Smooth muscle cell (in vitro differentiated cells): Measurements from ENCODE around the gene DNAJC3. TPM values are rescaled to one million over a fixed set of nuclear protein-coding genes. Genes with fewer than 3 reads are reported as not detected.

Experiments
- DNase-seq: peaks from one replicate; lab custom pipeline; 2025; ENCODE audit not compliant: unreplicated experiment; lab: John Stamatoyannopoulos, UW
- H2AFZ ChIP-seq: fragments of 200-600 bp; sonication (generic); 2 replicates; pipeline ENCODE4 v1.6.0; 2016; ENCODE audit warnings: antibody characterized with exemption, low read depth, mild to moderate bottlenecking
- H3F3A ChIP-seq: fragments of 200-600 bp; sonication (generic); 2 replicates; pipeline ENCODE4 v1.6.0; 2017; ENCODE audit warnings: antibody characterized with exemption, low read depth
- H3K27ac ChIP-seq: fragments of 200-600 bp; sonication (generic); 2 replicates; pipeline ENCODE4 v1.5.1; 2016; ENCODE audit warnings: low read depth, mild to moderate bottlenecking
- H3K27me3 ChIP-seq: fragments of 200-600 bp; sonication (generic); 2 replicates; pipeline ENCODE4 v1.6.1; 2016; ENCODE audit warnings: low read depth, mild to moderate bottlenecking
- H3K36me3 ChIP-seq: fragments of 200-600 bp; sonication (generic); 2 replicates; pipeline ENCODE4 v1.5.1; 2016; ENCODE audit warnings: low read depth
- H3K4me1 ChIP-seq: fragments of 200-600 bp; sonication (generic); 2 replicates; pipeline ENCODE4 v1.5.1; 2016; ENCODE audit warnings: low read depth
- H3K4me2 ChIP-seq: fragments of 200-600 bp; sonication (generic); 2 replicates; pipeline ENCODE4 v1.6.0; 2016; ENCODE audit warnings: mild to moderate bottlenecking
- H3K4me3 ChIP-seq: fragments of 200-600 bp; sonication (generic); 2 replicates; pipeline ENCODE4 v1.5.1; 2016; ENCODE audit warnings: mild to moderate bottlenecking
- H3K79me2 ChIP-seq: fragments of 200-600 bp; sonication (generic); 2 replicates; pipeline ENCODE4 v1.6.0; 2016; ENCODE audit warnings: low read depth, mild to moderate bottlenecking
- H3K9ac ChIP-seq: fragments of 200-600 bp; sonication (generic); 2 replicates; pipeline ENCODE4 v1.6.0; 2016; ENCODE audit warnings: low read depth
- H3K9me3 ChIP-seq: fragments of 200-600 bp; sonication (generic); replicated peaks from 2 replicates; pipeline ENCODE4 v1.5.1; 2016; ENCODE audit warnings: low read depth
- H4K20me1 ChIP-seq: fragments of 200-600 bp; sonication (generic); 2 replicates; pipeline ENCODE4 v1.6.0; 2016; ENCODE audit warnings: low read depth
- WGBS: methylation state at CpG from one replicate; pipeline ENCODE4 v1.1.7; 2016; ENCODE audit warnings: low lambda C conversion rate; 5-methylcytosine and 5-hydroxymethylcytosine counted together
- polyA plus RNA-seq: library from polyadenylated mRNA; unstranded; fragments of >200 nt; fragmentation: Nextera tagmentation; extraction: Ambion mirVana; gene quantifications from 2 replicates; pipeline ENCODE4 v1.2.1, GENCODE V29; 2016
- total RNA-seq: library from RNA; depleted of rRNA; stranded (reverse); fragments of >200 nt; gene quantifications from 2 replicates; pipeline ENCODE4 v1.2.3, GENCODE V29; 2014
- TF ChIP-seq, protein P1 (sequence below): fragments of 200-600 bp; sonication (generic); IDR thresholded peaks from 2 replicates; pipeline ENCODE4 v1.5.1; 2017; ENCODE audit warnings: borderline replicate concordance, mild to moderate bottlenecking, antibody characterized with exemption; ENCODE audit not compliant: insufficient read depth, poor library complexity, severe bottlenecking

Gene DNAJC3
- total and polyA plus RNA-seq, 2 experiments from 2014 or later = 15.7 to 47.8 TPM

DNA sequence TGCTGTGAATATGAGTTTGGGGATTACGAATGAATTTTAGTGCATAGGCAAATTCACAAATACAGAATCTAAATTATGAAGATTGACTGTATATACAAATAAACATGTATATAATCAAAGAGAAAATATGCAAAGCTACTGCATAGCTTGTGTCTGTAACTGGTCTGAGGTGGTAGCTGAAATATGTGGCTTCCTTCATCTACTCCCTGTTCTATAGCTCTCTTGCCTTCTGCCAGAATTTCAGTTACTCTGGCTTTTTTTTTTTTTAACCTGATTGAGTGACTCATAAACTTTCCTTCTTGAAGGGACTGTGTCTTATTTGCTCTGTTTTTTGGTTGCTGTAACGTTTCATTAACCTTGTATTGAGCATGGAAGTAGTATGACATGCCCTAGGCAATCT is 26.6 kb downstream of the DNAJC3 start:
- no peak overlapping the region for H3K4me3 ChIP-seq
- H3K27ac ChIP-seq = no peak overlapping the region
- no peak overlapping the region for H3K4me2 ChIP-seq
- no peaks in the 10 kb centered on the region for H3K36me3 ChIP-seq
- H3K9ac ChIP-seq = no peak overlapping the region
- H2AFZ ChIP-seq = no peak overlapping the region
- 80% methylated on average over 2 of the region's 2 CpGs for WGBS
- TF ChIP-seq, protein P1, sequence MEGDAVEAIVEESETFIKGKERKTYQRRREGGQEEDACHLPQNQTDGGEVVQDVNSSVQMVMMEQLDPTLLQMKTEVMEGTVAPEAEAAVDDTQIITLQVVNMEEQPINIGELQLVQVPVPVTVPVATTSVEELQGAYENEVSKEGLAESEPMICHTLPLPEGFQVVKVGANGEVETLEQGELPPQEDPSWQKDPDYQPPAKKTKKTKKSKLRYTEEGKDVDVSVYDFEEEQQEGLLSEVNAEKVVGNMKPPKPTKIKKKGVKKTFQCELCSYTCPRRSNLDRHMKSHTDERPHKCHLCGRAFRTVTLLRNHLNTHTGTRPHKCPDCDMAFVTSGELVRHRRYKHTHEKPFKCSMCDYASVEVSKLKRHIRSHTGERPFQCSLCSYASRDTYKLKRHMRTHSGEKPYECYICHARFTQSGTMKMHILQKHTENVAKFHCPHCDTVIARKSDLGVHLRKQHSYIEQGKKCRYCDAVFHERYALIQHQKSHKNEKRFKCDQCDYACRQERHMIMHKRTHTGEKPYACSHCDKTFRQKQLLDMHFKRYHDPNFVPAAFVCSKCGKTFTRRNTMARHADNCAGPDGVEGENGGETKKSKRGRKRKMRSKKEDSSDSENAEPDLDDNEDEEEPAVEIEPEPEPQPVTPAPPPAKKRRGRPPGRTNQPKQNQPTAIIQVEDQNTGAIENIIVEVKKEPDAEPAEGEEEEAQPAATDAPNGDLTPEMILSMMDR = no peak
- H3F3A ChIP-seq = peaks cover 4% of the 10 kb centered on the region
- no peaks in the 10 kb centered on the region for H4K20me1 ChIP-seq
- peaks cover 80% of the 10 kb centered on the region for H3K79me2 ChIP-seq
- no peaks in the 10 kb centered on the region for H3K4me1 ChIP-seq
- no peaks in the 10 kb centered on the region for H3K27me3 ChIP-seq
- no peak for DNase-seq
- no peaks in the 10 kb centered on the region for H3K9me3 ChIP-seq

DNA sequence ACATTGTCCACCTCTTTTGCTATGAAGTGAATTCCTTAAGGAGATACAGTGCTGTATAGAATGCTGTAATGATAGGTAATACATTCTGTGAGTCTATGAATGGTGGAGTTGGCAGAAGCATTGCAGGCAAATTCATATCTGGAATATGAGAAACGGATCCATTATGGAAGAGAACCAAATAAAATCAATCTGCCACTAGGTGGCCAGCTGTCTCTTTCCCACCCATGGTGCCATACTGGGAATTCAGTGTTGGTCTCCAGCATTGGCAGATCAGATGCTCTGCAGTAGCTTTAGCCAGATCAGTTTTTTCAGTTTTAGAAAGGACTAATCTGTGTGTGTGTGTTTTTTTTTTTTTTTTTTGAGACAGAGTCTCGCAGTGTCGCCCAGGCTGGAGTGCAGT is 27.6 kb downstream of the DNAJC3 start:
- Histone ChIP-seq H3K79me2 (peaks cover 80% of the 10 kb centered on the region), H3K27ac (no peak overlapping the region), H3K27me3 (no peaks in the 10 kb centered on the region), H3K4me1 (no peaks in the 10 kb centered on the region), H3K9ac (no peak overlapping the region), H3K36me3 (no peaks in the 10 kb centered on the region), H3F3A (peaks cover 4% of the 10 kb centered on the region), H3K9me3 (no peaks in the 10 kb centered on the region), H3K4me3 (no peak overlapping the region), H2AFZ (no peak overlapping the region), H4K20me1 (no peaks in the 10 kb centered on the region), H3K4me2 (no peak overlapping the region)
- 94% methylated on average over 3 of the region's 3 CpGs for WGBS
- no peak for DNase-seq
- TF ChIP-seq, protein P1 = no peak

GRCh38 chr13:95706356-95706755 is 29.4 kb downstream of the DNAJC3 start:
- Histone ChIP-seq H2AFZ (no peak overlapping the region), H4K20me1 (peaks cover 3% of the 10 kb centered on the region), H3K9ac (no peak overlapping the region), H3K27me3 (no peaks in the 10 kb centered on the region), H3K27ac (no peak overlapping the region), H3F3A (peaks cover 4% of the 10 kb centered on the region), H3K36me3 (no peaks in the 10 kb centered on the region), H3K4me2 (no peak overlapping the region), H3K4me1 (no peaks in the 10 kb centered on the region), H3K9me3 (no peaks in the 10 kb centered on the region), H3K4me3 (no peak overlapping the region), H3K79me2 (peaks cover 62% of the 10 kb centered on the region)
- TF ChIP-seq, protein P1 = no peak
- DNase-seq = no peak
- WGBS = 96% methylated on average over 1 of the region's 1 CpG

DNA sequence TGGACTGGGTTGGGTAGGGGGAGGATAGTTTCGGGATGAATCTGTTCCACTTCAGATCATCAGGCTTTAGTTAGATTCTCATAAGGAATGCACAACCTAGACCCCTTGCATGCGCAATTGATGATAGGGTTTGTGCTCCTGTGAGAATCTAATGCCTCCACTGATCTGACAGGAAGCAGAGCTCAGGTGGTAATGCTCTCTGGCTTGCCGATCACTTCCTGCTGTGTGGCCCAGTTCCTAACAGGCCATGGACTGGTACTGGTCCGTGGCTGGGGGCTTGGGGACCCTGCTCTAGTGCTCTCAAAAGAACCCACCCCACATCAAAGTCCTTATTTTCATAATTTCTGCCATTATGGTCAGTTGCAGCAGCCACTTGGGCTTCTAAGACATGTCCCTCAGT is 30.1 kb downstream of the DNAJC3 start:
- peaks cover 4% of the 10 kb centered on the region for H3F3A ChIP-seq
- no peaks in the 10 kb centered on the region for H3K36me3 ChIP-seq
- H3K27ac ChIP-seq = no peak overlapping the region
- TF ChIP-seq, protein P1 = no peak
- no peak overlapping the region for H3K4me2 ChIP-seq
- no peaks in the 10 kb centered on the region for H3K4me1 ChIP-seq
- H2AFZ ChIP-seq = no peak overlapping the region
- H3K9me3 ChIP-seq = no peaks in the 10 kb centered on the region
- no peaks in the 10 kb centered on the region for H3K27me3 ChIP-seq
- H3K79me2 ChIP-seq = peaks cover 55% of the 10 kb centered on the region
- peaks cover 3% of the 10 kb centered on the region for H4K20me1 ChIP-seq
- no peak for DNase-seq
- no peak overlapping the region for H3K4me3 ChIP-seq
- no peak overlapping the region for H3K9ac ChIP-seq
- WGBS = 91% methylated on average over 4 of the region's 4 CpGs
